Stomach (tissue), 4 donors: ENCODE data around the gene CYTH1.

Source experiments
- CTCF ChIP-seq, 7 experiments: fragments of 450-650 bp in 4 of 7; fragments of 200-600 bp in 3 of 7; sonication (generic) in 3 of 7; IDR thresholded peaks; one replicate each; pipeline ENCODE4 v1.5.1; 2016 to 2019; ENCODE audit warnings: antibody characterized with exemption in 7 of 7, control low read depth in 2 of 7, mild to moderate bottlenecking in 1 of 7
- POLR2AphosphoS5 ChIP-seq, 3 donors: sonication (generic); formaldehyde crosslinking; IDR thresholded peaks; one replicate each; pipeline ENCODE4 v1.6.1; 2016; ENCODE audit warnings: antibody characterized with exemption in 3 of 3

DNA sequence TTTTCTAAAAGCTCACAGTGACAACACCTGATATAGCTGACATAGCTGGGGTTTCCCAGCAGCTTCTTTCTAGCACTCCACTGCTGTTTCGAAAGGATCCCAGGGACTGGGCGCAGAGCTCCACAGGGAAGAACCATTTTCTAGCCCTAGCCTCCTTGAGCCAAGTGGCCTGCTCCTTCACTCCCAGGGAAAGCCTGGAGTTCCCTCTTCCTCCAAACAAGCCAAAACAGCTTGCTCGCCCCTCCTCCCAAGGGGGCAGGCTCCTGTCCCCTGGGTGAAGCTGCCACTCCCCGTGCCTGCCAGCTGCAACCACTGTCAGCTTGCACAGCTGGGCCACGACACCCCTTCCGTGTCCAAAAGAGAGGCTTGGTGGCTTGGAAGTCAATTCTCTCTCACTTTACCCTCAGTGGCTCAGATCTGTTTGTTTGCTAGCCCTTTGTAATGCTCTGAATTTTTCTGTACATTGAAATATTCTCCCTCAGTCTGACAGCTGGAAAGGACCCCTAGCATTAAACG lies 59.8 kb downstream of the CYTH1 start:
- TF ChIP-seq POLR2AphosphoS5 (IDR thresholded peaks at IDR 0.05) (no peak), CTCF (IDR thresholded peaks at IDR 0.05) (no peak)
